GM12878 (cell line): Measurements from ENCODE around the gene PGBD5.

Experiments used
- KAT2A ChIP-seq: conservative IDR thresholded peaks from 2 replicates; pipeline ENCODE4 v1.6.1; 2011; ENCODE audit warnings: low read depth, low read length; ENCODE audit not compliant: control insufficient read depth
- MXI1 ChIP-seq: fragments of 150-350 bp; IDR thresholded peaks from 2 replicates; pipeline ENCODE4 v1.6.1; 2011; ENCODE audit warnings: low read depth, mild to moderate bottlenecking, inconsistent platforms, low read length, improper control_type of control experiment
- POLR2A ChIP-seq: IDR thresholded peaks from 2 replicates; pipeline ENCODE4 v1.6.1; 2011; ENCODE audit warnings: low read depth, mild to moderate bottlenecking, low read length
- RAD21 ChIP-seq: IDR thresholded peaks from 2 replicates; pipeline ENCODE4 v1.6.1; 2011; ENCODE audit warnings: mild to moderate bottlenecking, low read depth, low read length, moderate library complexity; ENCODE audit not compliant: insufficient read depth
- RELA ChIP-seq: fragments of 450-650 bp; IDR thresholded peaks from 2 replicates; pipeline ENCODE4 v1.8.0; 2014; ENCODE audit warnings: borderline replicate concordance; ENCODE audit not compliant: partially characterized antibody
- SMC3 ChIP-seq: IDR thresholded peaks from 2 replicates; pipeline ENCODE4 v1.6.1; 2011; ENCODE audit warnings: low read length, improper control_type of control experiment, borderline replicate concordance
- ZNF274 ChIP-seq: IDR thresholded peaks from one replicate; pipeline ENCODE4 v1.8.0; 2011; ENCODE audit not compliant: insufficient read length, insufficient read depth
- TF ChIP-seq, protein P1 (sequence below), 3 experiments: IDR thresholded peaks in 2 of 3; conservative IDR thresholded peaks in 1 of 3; 2 replicates each; pipeline ENCODE4 v1.5.1; 2011; ENCODE audit warnings: low read depth in 3 of 3, low read length in 3 of 3, mild to moderate bottlenecking in 3 of 3, control low read depth in 2 of 3, moderate library complexity in 2 of 3, inconsistent platforms in 1 of 3, mixed read lengths in 1 of 3; ENCODE audit not compliant: control insufficient read depth in 2 of 3, insufficient read depth in 1 of 3; ENCODE audit errors: extremely low read depth in 1 of 3

GRCh38 chr1:230356190-230356589 lies 69.9 kb downstream of the PGBD5 start:
- TF ChIP-seq RELA: no peak
- no peak for TF ChIP-seq KAT2A
- no peak for TF ChIP-seq MXI1
- TF ChIP-seq RAD21: no peak
- TF ChIP-seq, protein P1, sequence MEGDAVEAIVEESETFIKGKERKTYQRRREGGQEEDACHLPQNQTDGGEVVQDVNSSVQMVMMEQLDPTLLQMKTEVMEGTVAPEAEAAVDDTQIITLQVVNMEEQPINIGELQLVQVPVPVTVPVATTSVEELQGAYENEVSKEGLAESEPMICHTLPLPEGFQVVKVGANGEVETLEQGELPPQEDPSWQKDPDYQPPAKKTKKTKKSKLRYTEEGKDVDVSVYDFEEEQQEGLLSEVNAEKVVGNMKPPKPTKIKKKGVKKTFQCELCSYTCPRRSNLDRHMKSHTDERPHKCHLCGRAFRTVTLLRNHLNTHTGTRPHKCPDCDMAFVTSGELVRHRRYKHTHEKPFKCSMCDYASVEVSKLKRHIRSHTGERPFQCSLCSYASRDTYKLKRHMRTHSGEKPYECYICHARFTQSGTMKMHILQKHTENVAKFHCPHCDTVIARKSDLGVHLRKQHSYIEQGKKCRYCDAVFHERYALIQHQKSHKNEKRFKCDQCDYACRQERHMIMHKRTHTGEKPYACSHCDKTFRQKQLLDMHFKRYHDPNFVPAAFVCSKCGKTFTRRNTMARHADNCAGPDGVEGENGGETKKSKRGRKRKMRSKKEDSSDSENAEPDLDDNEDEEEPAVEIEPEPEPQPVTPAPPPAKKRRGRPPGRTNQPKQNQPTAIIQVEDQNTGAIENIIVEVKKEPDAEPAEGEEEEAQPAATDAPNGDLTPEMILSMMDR (IDR thresholded peaks at IDR 0.05 in 2 of 3, conservative IDR thresholded peaks at IDR 0.05 in 1 of 3; ENCODE audit: control insufficient read depth in 2 of 3, extremely low read depth in 1 of 3, insufficient read depth in 1 of 3, low read depth in 3 of 3, low read length in 3 of 3): no peak
- no peak for TF ChIP-seq SMC3
- TF ChIP-seq ZNF274: no peak
- TF ChIP-seq POLR2A: no peak
